GM12872 (cell line): ENCODE data around the gene AKT2.

ENCODE experiments used
- TF ChIP-seq, protein P1 (sequence below): IDR thresholded peaks from 3 replicates; pipeline ENCODE4 v1.5.1; 2011; ENCODE audit warnings: low read depth, mild to moderate bottlenecking, low read length, moderate library complexity; ENCODE audit not compliant: insufficient read depth

Gene AKT2

GRCh38 chr19:40312533-40312932 is 27.4 kb upstream of the AKT2 start:
- TF ChIP-seq, protein P1, sequence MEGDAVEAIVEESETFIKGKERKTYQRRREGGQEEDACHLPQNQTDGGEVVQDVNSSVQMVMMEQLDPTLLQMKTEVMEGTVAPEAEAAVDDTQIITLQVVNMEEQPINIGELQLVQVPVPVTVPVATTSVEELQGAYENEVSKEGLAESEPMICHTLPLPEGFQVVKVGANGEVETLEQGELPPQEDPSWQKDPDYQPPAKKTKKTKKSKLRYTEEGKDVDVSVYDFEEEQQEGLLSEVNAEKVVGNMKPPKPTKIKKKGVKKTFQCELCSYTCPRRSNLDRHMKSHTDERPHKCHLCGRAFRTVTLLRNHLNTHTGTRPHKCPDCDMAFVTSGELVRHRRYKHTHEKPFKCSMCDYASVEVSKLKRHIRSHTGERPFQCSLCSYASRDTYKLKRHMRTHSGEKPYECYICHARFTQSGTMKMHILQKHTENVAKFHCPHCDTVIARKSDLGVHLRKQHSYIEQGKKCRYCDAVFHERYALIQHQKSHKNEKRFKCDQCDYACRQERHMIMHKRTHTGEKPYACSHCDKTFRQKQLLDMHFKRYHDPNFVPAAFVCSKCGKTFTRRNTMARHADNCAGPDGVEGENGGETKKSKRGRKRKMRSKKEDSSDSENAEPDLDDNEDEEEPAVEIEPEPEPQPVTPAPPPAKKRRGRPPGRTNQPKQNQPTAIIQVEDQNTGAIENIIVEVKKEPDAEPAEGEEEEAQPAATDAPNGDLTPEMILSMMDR, result peak; percentile 3; the same call in 1 of the 3 replicates

- TF ChIP-seq, protein P1, result no peak
Observed at GRCh38 chr19:40309666-40310065, 24.5 kb upstream of the AKT2 start.

DNA sequence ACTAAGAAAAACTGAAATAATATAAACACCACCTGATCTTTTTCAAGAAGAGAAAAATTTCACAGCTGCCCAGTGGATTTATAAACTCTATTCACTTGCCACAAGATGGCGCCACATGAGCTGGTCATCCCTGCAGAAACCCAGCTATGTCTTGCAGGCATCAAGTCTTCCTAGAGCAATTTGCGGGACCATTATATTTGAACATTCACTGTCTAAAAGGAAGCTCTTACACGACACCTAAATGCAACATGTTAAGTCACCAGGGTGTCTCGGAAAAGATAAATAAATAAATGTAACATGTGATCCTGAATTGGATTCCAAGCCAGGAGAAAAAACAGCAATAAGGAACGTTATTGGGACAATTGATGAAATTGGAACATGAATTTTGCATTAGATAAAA is 20.3 kb upstream of the AKT2 start:
- TF ChIP-seq, protein P1, result peak; percentile 65; the same call in 2 of the 3 replicates

DNA sequence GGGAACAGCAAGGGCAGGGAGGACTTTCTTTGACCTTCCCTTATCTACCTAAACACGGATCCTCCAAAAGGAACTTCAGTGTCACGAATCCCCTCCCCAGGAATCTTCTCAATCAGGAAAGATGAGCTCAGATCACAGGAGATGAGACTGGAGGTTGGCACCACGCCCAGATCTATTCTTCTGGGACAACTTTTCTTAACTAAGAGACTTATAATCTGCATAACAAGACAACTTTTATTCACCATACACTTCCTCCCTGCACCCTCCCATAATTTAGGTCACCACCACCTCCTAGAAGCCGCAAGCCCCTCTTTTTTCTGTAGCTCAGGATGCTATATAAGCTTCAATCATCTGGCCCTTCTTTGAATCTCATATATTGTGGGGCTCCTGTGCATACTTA is 19.2 kb upstream of the AKT2 start:
- TF ChIP-seq, protein P1, result no peak

DNA sequence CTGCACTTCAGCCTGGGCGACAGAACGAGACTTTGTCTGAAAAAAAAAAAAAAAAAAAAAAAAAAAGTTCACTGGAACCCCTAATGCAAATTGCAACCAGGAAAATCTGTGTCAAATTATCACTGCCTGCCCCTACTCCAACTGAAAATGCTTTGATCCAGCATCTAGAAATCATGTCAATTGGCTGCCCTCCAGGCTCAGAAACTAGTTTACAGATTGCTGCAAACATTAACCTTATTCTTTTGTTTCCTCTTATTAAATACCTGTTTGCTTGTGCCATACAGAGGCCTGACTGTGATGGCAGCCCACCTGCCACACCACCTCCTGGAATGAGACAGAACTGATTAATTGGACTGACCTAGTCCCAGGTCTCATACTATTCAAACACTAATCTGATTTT is 18.6 kb upstream of the AKT2 start:
- TF ChIP-seq, protein P1, result no peak

DNA sequence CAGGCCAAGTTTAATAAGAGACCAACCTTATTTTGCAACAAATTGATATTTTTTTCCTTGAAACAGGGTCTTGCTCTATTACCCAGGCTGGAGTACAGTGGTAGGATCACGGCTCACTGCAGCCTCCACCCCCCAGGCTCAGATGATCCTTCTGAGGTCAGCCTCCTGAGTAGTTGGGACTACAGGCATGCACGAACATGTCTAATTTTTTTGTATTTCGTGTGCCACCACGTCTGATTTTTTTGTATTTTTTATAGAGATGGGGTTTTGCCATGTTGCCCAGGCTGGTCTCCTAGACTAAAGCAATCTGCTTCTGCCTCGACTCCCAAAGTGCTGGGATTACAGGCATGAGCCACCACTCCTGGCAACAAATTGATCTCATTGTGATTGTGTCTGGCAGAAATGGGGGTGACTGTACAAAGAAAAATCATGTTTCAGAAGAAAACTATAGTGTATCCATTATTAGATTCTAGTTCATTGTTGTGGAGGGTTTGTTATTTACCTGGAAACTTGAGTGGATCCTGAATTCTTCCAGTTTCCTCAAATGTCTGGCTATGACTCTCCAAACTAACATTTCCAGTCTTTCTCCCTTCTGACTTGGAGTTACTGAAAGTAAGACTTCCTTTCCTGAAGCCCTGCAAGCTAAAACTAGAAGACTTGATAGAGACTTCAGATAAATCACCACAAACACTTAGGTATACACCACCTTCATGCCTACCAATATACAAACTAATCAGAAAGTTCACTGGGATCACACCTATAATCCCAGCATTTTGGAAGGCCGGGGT is 17.3 kb upstream of the AKT2 start:
- TF ChIP-seq, protein P1, result no peak

DNA sequence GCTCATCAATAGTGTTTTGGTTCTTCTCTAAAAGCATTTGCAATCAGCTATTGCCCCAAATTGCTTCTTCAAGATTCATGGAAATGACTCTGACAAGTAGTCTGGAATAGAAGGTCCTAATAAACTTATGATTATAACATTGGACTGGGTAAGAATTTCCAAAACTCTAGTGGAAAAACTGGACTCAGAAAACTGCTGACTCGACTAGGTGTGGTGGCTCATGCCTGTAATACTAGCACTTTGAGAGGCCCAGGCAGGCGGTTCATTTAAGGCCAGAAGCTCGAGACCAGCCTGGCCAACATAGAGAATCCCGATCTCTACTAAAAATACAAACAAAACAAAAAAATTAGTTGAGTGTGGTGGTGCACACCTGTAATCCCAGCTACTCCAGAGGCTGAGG is 15.5 kb upstream of the AKT2 start:
- TF ChIP-seq, protein P1, result no peak
